GM10266 (cell line): ENCODE data around the gene LIN28A.

Experiments used
- DNase-seq: peaks from one replicate; pipeline ENCODE4 v3.0.0; 2012; ENCODE audit errors: extremely low spot score
- TF ChIP-seq, protein P1 (sequence below): IDR thresholded peaks from 2 replicates; pipeline ENCODE4 v1.5.1; 2012; ENCODE audit warnings: mild to moderate bottlenecking, low read depth; ENCODE audit not compliant: control insufficient read depth, insufficient read depth; ENCODE audit errors: missing control alignments

The LIN28A gene

GRCh38 chr1:26440259-26440658 lies 29.6 kb downstream of the LIN28A start:
- DNase-seq = no peak
- TF ChIP-seq, protein P1, sequence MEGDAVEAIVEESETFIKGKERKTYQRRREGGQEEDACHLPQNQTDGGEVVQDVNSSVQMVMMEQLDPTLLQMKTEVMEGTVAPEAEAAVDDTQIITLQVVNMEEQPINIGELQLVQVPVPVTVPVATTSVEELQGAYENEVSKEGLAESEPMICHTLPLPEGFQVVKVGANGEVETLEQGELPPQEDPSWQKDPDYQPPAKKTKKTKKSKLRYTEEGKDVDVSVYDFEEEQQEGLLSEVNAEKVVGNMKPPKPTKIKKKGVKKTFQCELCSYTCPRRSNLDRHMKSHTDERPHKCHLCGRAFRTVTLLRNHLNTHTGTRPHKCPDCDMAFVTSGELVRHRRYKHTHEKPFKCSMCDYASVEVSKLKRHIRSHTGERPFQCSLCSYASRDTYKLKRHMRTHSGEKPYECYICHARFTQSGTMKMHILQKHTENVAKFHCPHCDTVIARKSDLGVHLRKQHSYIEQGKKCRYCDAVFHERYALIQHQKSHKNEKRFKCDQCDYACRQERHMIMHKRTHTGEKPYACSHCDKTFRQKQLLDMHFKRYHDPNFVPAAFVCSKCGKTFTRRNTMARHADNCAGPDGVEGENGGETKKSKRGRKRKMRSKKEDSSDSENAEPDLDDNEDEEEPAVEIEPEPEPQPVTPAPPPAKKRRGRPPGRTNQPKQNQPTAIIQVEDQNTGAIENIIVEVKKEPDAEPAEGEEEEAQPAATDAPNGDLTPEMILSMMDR = no peak

DNA sequence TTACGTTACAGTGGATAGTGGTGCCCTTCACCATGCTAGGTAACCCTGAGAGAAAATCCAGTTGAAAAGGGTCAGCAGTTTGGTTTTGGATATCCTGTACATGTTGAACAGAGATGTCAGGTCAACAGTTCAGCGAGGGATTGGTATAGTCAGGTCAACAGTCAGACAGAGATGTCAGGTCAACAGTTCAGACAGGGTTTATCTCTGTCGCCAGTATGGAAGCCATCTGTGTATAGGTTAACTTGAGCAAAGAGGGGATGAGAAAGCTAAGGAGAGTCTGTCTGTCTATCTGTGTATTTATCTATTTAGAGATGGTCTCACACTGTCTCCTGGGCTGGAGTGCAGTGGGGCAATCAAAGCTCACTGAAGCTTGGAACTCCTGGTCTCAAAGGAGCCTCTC lies 39.3 kb downstream of the LIN28A start:
- TF ChIP-seq, protein P1 = no peak
- no peak for DNase-seq

DNA sequence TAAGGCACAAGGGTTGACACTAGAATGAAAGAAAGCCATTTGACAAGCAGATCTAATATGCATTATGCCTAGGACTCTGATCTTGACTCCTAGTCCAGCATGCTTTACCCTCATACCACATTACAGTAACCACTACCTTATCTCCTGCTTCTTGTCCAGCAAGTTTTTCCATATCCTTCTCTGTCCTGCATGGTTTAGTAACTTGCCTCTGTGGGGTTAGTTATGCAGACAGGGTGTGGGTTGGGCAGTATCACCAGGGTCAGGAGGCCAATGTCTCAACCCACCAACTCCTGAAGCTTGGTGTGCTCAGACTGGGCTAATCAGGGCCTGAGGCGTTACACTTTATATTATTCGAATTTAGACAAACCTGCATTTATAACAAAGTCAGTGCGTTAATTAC lies 40.3 kb downstream of the LIN28A start:
- TF ChIP-seq, protein P1 = no peak

GRCh38 chr1:26452459-26453183 lies 42.0 kb downstream of the LIN28A start:
- TF ChIP-seq, protein P1 = no peak

More for the DNA sequence above, 40.3 kb downstream of the LIN28A start:
- DNase-seq = no peak

GRCh38 chr1:26459148-26459547 lies 48.5 kb downstream of the LIN28A start:
- no peak for DNase-seq
- TF ChIP-seq, protein P1 = no peak

More at GRCh38 chr1:26452459-26453183, 42.0 kb downstream of the LIN28A start:
- no peak for DNase-seq

DNA sequence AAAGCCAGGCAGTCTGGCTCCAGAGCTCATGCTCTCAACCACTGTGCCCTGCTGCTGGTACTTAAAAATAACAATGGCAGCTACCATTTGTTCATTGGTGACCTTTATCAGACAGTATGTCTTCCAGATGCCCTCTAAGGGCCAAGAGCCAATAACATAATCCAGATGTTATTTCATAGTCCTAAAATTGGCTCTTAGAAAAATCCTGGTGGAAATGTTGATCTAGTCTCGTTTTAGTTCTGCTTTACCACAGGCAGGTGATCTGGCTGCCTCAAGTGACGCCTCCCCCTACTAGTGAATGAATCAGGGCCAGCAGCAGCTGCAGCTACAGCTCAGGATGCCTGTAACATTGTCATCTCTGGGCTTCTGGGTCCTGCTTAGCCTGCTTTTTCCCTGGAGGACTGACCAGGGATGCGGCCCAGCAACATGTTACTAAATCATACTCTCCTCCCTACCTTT lies 49.0 kb downstream of the LIN28A start:
- no peak for DNase-seq
- TF ChIP-seq, protein P1 = no peak

- TF ChIP-seq, protein P1 = no peak
- DNase-seq = no peak
These were observed 58.3 kb downstream of the LIN28A start for GRCh38 chr1:26468911-26469310.
